Common myeloid progenitor, CD34-positive (primary cell): ENCODE results near the gene OSBPL7.

ENCODE experiments used
- CTCF ChIA-PET: fragments of 350-600 bp; sonication (Branson Sonifier 250); formaldehyde crosslinking; loops from one replicate; lab custom pipeline; 2021; ENCODE audit warnings: antibody characterized with exemption; lab: Charles Lee
- POLR2A ChIA-PET: fragments of 350-600 bp; sonication (Branson Sonifier 250); formaldehyde crosslinking; loops from one replicate; lab custom pipeline; 2021; ENCODE audit warnings: antibody characterized with exemption; lab: Charles Lee
- DNase-seq, 3 donors: peaks; one replicate each; pipeline versions ENCODE4 v3.0.0 to v3.0.0-alpha.2; 2013
- H3K27ac ChIP-seq, 2 experiments: 1 replicate in 1 of 2; 2 replicates in 1 of 2; pipeline ENCODE4 v1.7.0; 2013; ENCODE audit warnings: inconsistent platforms in 2 of 2, low read length in 2 of 2, mild to moderate bottlenecking in 2 of 2, low read depth in 1 of 2, moderate library complexity in 1 of 2; ENCODE audit not compliant: severe bottlenecking in 2 of 2, insufficient read depth in 1 of 2, poor library complexity in 1 of 2
- H3K27me3 ChIP-seq, 5 experiments: replicated peaks in 2 of 5; 1 replicate in 3 of 5; 2 replicates in 2 of 5; pipeline versions ENCODE4 v1.6.1 to v1.7.0; 2013; ENCODE audit warnings: low read length in 4 of 5, mild to moderate bottlenecking in 2 of 5, moderate library complexity in 2 of 5, inconsistent platforms in 1 of 5; ENCODE audit not compliant: insufficient read depth in 5 of 5, control insufficient read depth in 4 of 5
- H3K36me3 ChIP-seq, 4 experiments: 1 replicate in 2 of 4; 2 replicates in 2 of 4; pipeline versions ENCODE4 v1.6.1 to v1.7.0; 2013; ENCODE audit warnings: low read length in 3 of 4, control low read depth in 1 of 4, mild to moderate bottlenecking in 1 of 4; ENCODE audit not compliant: control insufficient read depth in 4 of 4, insufficient read depth in 4 of 4
- H3K4me1 ChIP-seq, 4 experiments: 1 replicate in 3 of 4; 2 replicates in 1 of 4; pipeline versions ENCODE4 v1.6.1 to v1.7.1; 2013; ENCODE audit warnings: low read length in 3 of 4, mild to moderate bottlenecking in 3 of 4, control low read depth in 1 of 4, inconsistent platforms in 1 of 4, moderate library complexity in 1 of 4; ENCODE audit not compliant: control insufficient read depth in 4 of 4, insufficient read depth in 4 of 4; ENCODE audit errors: control extremely low read depth in 1 of 4
- H3K4me3 ChIP-seq, 7 experiments: 1 replicate in 4 of 7; 2 replicates in 3 of 7; pipeline versions ENCODE4 v1.5.1 to v1.7.0; 2013; ENCODE audit warnings: mild to moderate bottlenecking in 7 of 7, low read length in 6 of 7, moderate library complexity in 6 of 7, inconsistent platforms in 2 of 7, low read depth in 2 of 7, control low read depth in 1 of 7; ENCODE audit not compliant: insufficient read depth in 4 of 7, control insufficient read depth in 1 of 7; ENCODE audit errors: extremely low read depth in 1 of 7
- H3K9me3 ChIP-seq, 5 experiments: 1 replicate in 4 of 5; 2 replicates in 1 of 5; pipeline versions ENCODE4 v1.6.1 to v1.7.1; 2013; ENCODE audit warnings: low read length in 4 of 5, mild to moderate bottlenecking in 2 of 5, inconsistent platforms in 1 of 5, low read depth in 1 of 5, moderate library complexity in 1 of 5; ENCODE audit not compliant: control insufficient read depth in 4 of 5, insufficient read depth in 2 of 5; ENCODE audit errors: control extremely low read depth in 1 of 5
- WGBS: methylation state at CpG from one replicate; pipeline ENCODE4 v1.1.5; 2013; ENCODE audit not compliant: insufficient coverage; 5-methylcytosine and 5-hydroxymethylcytosine counted together

The OSBPL7 gene

DNA sequence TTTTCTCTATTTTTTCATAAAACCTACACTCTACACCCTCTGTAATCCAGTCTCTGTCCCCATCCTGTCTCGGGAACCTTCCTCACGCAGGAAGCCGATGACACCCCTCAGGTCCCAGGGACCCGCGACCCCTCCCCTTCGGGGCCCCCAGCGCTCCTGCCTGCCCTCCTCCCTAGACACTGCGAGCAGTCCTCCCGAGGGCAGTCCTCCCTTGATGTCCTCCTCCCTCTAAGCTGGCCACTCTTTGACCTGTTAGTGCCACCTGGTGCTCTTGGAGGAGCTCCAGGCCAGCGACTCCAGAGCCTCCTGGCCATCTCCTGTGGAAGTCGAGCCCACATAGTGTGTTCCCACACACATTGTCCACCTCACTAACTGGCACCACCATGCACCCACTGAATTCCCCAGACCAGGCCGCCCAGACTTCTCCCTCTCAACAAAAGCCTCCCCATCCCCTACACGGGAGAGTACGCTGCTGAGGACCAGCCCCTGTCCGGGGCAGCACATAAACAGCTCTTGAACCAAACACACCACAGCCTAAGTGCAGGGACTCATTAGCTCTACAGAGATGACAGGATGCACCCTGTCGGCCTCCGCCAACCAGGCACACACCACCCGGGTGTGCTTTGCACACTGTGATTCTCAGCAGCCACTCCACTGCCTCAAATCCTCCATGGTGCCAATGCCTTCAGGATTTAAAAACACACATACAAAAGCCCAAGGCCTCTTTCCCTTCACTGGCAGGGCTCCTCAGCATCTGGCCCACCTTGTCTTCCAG, 9.3 kb downstream of the OSBPL7 start:
- CTCF ChIA-PET = interaction anchor here (1.2 to 1.5 kb wide), 2 partner anchors 9 kb away, joined by 3 read pairs; partner anchors contain the start of gene OSBPL7
- Histone ChIP-seq H3K36me3 (peaks cover 10 to 93% (median 65%) of the 10 kb centered on the region in 4 experiments), H3K27me3 (no peaks in the 10 kb centered on the region), H3K4me1 (no peaks in the 10 kb centered on the region), H3K4me3 (no peak overlapping the region), H3K9me3 (no peaks in the 10 kb centered on the region), H3K27ac (no peak overlapping the region)
- no peak for DNase-seq
- POLR2A ChIA-PET = no interaction called here
- 92% methylated on average over 18 of the region's 18 CpGs for WGBS

DNA sequence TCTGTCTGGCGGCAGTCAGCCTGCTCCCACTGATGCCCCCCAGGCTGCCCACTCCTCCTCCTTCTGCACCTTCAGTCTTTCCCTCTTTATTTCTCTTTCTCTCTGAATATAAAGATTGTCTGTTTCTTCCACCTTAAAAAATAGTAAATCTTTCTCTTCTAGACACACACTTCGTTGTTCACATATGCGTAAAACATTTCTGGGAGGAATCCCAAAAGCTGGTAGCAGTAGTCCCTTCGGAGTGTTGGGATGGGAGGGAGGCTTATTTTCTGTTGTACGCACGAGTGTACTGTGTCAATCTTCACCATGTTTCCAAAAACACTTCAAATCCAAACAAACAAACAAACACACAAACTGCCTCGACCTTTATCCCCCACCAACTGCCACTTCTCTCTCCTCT, 9.9 kb downstream of the OSBPL7 start:
- POLR2A ChIA-PET = interaction anchor here (0.6 kb wide), 1 partner anchor 31 kb away, joined by 3 read pairs; no protein-coding TSS in a partner anchor
- Histone ChIP-seq H3K4me3 (no peak overlapping the region), H3K27ac (no peak overlapping the region), H3K9me3 (no peaks in the 10 kb centered on the region), H3K4me1 (no peaks in the 10 kb centered on the region), H3K27me3 (no peaks in the 10 kb centered on the region), H3K36me3 (peaks cover 8 to 94% (median 66%) of the 10 kb centered on the region in 4 experiments)
- DNase-seq = no peak
- 100% methylated on average over 1 of the region's 7 CpGs for WGBS
- CTCF ChIA-PET = interaction anchor here (1.2 to 1.5 kb wide), 2 partner anchors 9 to 10 kb away, joined by 3 read pairs; partner anchors contain the start of gene OSBPL7

- Histone ChIP-seq H3K27ac (no peak overlapping the region), H3K27me3 (no peaks in the 10 kb centered on the region), H3K9me3 (no peaks in the 10 kb centered on the region), H3K4me3 (no peak overlapping the region), H3K36me3 (peaks cover 8 to 88% (median 62%) of the 10 kb centered on the region in 4 experiments), H3K4me1 (no peaks in the 10 kb centered on the region)
- DNase-seq = no peak
- CTCF ChIA-PET = interaction anchor here (1.5 kb wide), 1 partner anchor 8 kb away, joined by 3 read pairs; no protein-coding TSS in a partner anchor
- POLR2A ChIA-PET = interaction anchor here (0.6 kb wide), 1 partner anchor 30 kb away, joined by 3 read pairs; no protein-coding TSS in a partner anchor
- 83% methylated on average over 8 of the region's 9 CpGs for WGBS
Measured at GRCh38 chr17:47810901-47811635, 10.5 kb downstream of the OSBPL7 start.

GRCh38 chr17:47810200-47810821, 11.3 kb downstream of the OSBPL7 start:
- no peaks in the 10 kb centered on the region for H3K27me3 ChIP-seq
- peak in 2 of 3 donors; percentile 30 to 31 for DNase-seq
- H3K4me1 ChIP-seq = no peaks in the 10 kb centered on the region
- H3K36me3 ChIP-seq = peaks cover 8 to 80% (median 56%) of the 10 kb centered on the region in 4 experiments
- H3K4me3 ChIP-seq = no peak overlapping the region
- 79% methylated on average over 7 of the region's 10 CpGs for WGBS
- ChIA-PET POLR2A (no interaction called here), CTCF (interaction anchor here (1.2 kb wide), 1 partner anchor 20 kb away, joined by 4 read pairs; no protein-coding TSS in a partner anchor)
- no peaks in the 10 kb centered on the region for H3K9me3 ChIP-seq
- H3K27ac ChIP-seq = no peak overlapping the region

GRCh38 chr17:47808830-47809480, 12.6 kb downstream of the OSBPL7 start:
- Histone ChIP-seq H3K4me3 (no peak overlapping the region), H3K36me3 (peaks cover 8 to 68% (median 46%) of the 10 kb centered on the region in 4 experiments), H3K9me3 (no peaks in the 10 kb centered on the region), H3K27me3 (no peaks in the 10 kb centered on the region), H3K27ac (no peak overlapping the region), H3K4me1 (no peaks in the 10 kb centered on the region)
- ChIA-PET CTCF (no interaction called here), POLR2A (no interaction called here)
- 96% methylated on average over 19 of the region's 22 CpGs for WGBS
- no peak for DNase-seq

GRCh38 chr17:47808036-47808829, 13.4 kb downstream of the OSBPL7 start:
- Histone ChIP-seq H3K27me3 (peaks cover 0 to 2% (median 0%) of the 10 kb centered on the region in 5 experiments), H3K4me3 (no peak overlapping the region), H3K4me1 (no peaks in the 10 kb centered on the region), H3K36me3 (peaks cover 7 to 60% (median 43%) of the 10 kb centered on the region in 4 experiments), H3K27ac (no peak overlapping the region), H3K9me3 (no peaks in the 10 kb centered on the region)
- no peak for DNase-seq
- ChIA-PET CTCF (interaction anchor here (1.5 kb wide), 1 partner anchor 14 kb away, joined by 3 read pairs; no protein-coding TSS in a partner anchor), POLR2A (no interaction called here)
- 94% methylated on average over 20 of the region's 20 CpGs for WGBS
